ENCODE measurements around the gene NEGR1. TPM values are rescaled to one million over a fixed set of nuclear protein-coding genes. Genes with fewer than 3 reads are reported as not detected.

Gene NEGR1
- total and polyA plus RNA-seq, 10 donors = 0.07 to 1.3 (median 0.54) TPM

DNA sequence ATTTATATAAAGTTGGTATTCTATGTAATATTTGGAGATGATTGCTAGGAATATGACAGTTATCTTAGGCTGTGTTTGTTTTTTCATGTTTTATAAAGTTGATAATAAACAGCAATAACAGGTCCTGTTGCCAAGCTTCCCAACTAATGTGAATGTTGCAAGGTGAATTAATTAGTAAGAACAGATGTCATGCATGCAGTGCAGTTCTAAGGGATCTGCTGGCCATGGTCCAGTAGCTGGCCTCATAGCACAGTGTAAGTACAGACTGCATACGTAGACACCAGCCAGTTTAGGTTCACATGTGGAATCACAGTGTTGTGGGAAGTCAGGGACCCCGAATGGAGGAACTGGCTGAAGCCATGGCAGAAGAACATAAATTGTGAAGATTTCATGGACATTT, 478.2 kb downstream of the NEGR1 start:
- H3K4me1 ChIP-seq = no peaks in the 10 kb centered on the region
- DNase-seq = no peak
- intact Hi-C loops (cut with DNase I; ENCODE audit: low total_unique reads) = no loop called here
- H3K27me3 ChIP-seq (replicated peaks in 1 of 7) = no peaks in the 10 kb centered on the region
- no peaks in the 10 kb centered on the region for H3K36me3 ChIP-seq
- peaks cover 0 to 8% (median 0%) of the 10 kb centered on the region in 8 donors for H3K9me3 ChIP-seq
- H3K4me3 ChIP-seq = no peak overlapping the region
- no peak for TF ChIP-seq POLR2A (IDR thresholded peaks at IDR 0.05)
- TF ChIP-seq, protein P1, sequence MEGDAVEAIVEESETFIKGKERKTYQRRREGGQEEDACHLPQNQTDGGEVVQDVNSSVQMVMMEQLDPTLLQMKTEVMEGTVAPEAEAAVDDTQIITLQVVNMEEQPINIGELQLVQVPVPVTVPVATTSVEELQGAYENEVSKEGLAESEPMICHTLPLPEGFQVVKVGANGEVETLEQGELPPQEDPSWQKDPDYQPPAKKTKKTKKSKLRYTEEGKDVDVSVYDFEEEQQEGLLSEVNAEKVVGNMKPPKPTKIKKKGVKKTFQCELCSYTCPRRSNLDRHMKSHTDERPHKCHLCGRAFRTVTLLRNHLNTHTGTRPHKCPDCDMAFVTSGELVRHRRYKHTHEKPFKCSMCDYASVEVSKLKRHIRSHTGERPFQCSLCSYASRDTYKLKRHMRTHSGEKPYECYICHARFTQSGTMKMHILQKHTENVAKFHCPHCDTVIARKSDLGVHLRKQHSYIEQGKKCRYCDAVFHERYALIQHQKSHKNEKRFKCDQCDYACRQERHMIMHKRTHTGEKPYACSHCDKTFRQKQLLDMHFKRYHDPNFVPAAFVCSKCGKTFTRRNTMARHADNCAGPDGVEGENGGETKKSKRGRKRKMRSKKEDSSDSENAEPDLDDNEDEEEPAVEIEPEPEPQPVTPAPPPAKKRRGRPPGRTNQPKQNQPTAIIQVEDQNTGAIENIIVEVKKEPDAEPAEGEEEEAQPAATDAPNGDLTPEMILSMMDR (IDR thresholded peaks at IDR 0.05 in 8 of 11, conservative IDR thresholded peaks at IDR 0.05 in 3 of 11) = no peak
- no peak for TF ChIP-seq POLR2AphosphoS5 (IDR thresholded peaks at IDR 0.05)
- WGBS, 5 donors = 66 to 95% (median 72%) methylated on average over 2 of the region's 2 CpGs
- no peak overlapping the region for H3K27ac ChIP-seq

DNA sequence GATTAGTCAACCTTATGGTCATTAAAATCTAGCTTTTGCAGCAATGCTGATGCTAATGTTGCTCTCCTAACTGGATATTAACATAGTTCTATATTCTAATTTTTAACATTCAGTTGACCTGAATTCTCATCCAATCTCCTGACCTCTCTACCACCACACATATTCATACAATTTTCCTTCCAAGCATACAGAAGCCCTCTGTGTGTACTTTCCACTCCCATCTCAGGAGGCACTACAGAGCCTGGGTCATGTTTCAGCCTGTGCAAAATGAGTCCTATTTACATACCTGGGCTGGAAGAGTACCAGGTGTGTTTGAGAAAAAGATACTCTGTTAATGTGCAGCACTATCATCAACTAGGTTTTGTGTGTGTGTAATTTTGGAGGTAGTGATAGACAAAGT, 486.3 kb downstream of the NEGR1 start:
- DNase-seq = no peak
- Histone ChIP-seq H3K4me3 (no peak overlapping the region), H3K27me3 (replicated peaks in 1 of 7) (no peaks in the 10 kb centered on the region), H3K4me1 (no peaks in the 10 kb centered on the region), H3K27ac (no peak overlapping the region), H3K36me3 (no peaks in the 10 kb centered on the region), H3K9me3 (peaks cover 0 to 3% (median 0%) of the 10 kb centered on the region in 8 donors)
- TF ChIP-seq POLR2A (IDR thresholded peaks at IDR 0.05) = no peak
- TF ChIP-seq POLR2AphosphoS5 (IDR thresholded peaks at IDR 0.05) = no peak
- TF ChIP-seq, protein P1 (IDR thresholded peaks at IDR 0.05 in 8 of 11, conservative IDR thresholded peaks at IDR 0.05 in 3 of 11) = no peak
- intact Hi-C loops (cut with DNase I; ENCODE audit: low total_unique reads) = no loop called here

DNA sequence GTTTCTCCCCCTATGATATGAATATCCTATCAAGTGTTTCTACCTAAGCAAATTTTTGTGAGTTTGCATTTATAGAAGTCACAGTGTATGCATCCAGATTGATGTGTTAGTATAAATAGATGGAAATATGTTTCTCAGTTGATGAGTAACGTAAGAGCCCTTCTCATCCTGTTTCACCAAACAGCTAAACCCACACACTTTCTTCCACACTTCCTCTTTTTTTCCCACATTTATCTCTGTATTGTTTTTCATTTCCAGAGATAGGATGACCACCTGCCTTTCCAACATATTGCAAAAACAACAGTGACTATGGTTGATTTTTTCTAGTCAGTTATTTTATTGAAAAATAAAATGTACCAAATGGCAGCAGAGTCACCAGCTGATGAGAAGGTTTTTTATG, 490.1 kb downstream of the NEGR1 start:
- Histone ChIP-seq H3K9me3 (no peaks in the 10 kb centered on the region), H3K27ac (no peak overlapping the region), H3K36me3 (no peaks in the 10 kb centered on the region), H3K27me3 (replicated peaks in 1 of 7) (no peaks in the 10 kb centered on the region), H3K4me1 (no peaks in the 10 kb centered on the region), H3K4me3 (no peak overlapping the region)
- intact Hi-C loops (cut with DNase I; ENCODE audit: low total_unique reads) = no loop called here
- DNase-seq = no peak
- TF ChIP-seq, protein P1 (IDR thresholded peaks at IDR 0.05 in 8 of 11, conservative IDR thresholded peaks at IDR 0.05 in 3 of 11) = no peak
- no peak for TF ChIP-seq POLR2AphosphoS5 (IDR thresholded peaks at IDR 0.05)
- TF ChIP-seq POLR2A (IDR thresholded peaks at IDR 0.05) = no peak
- WGBS, 5 donors = 24 to 38% (median 35%) methylated on average over 1 of the region's 1 CpG

DNA sequence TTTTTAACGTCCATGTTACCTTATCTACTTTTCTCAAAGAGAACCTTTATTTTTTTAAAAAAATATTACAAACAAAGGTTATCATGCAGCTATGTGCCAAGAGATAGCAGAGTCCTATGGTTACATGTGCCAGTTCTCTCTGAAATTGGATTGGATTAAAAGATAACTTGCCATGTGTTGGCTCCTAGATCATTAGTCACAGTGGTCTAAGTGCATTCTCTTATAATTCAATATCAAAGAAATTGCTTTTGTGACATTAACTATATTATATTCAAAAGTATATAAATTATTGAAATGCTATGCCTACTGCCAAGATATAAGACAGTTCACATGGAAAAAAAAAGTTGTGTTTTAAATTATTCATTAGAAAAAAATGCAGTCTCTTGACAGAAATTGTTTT, 494.2 kb downstream of the NEGR1 start:
- WGBS, 5 donors = 70 to 89% (median 78%) methylated on average over 1 of the region's 1 CpG

More for the DNA sequence above, 494.2 kb downstream of the NEGR1 start:
- H3K27me3 ChIP-seq (replicated peaks in 1 of 7) = no peaks in the 10 kb centered on the region
- intact Hi-C loops (cut with DNase I; ENCODE audit: low total_unique reads) = no loop called here
- TF ChIP-seq POLR2A (IDR thresholded peaks at IDR 0.05) = no peak
- TF ChIP-seq POLR2AphosphoS5 (IDR thresholded peaks at IDR 0.05) = no peak
- TF ChIP-seq, protein P1 (IDR thresholded peaks at IDR 0.05 in 8 of 11, conservative IDR thresholded peaks at IDR 0.05 in 3 of 11) = no peak
- no peaks in the 10 kb centered on the region for H3K36me3 ChIP-seq
- no peak for DNase-seq
- H3K4me1 ChIP-seq = no peaks in the 10 kb centered on the region
- H3K4me3 ChIP-seq = no peak overlapping the region
- no peak overlapping the region for H3K27ac ChIP-seq
- no peaks in the 10 kb centered on the region for H3K9me3 ChIP-seq
